GM12864 (cell line): ENCODE data around the gene TRIP6.

Source experiments
- DNase-seq: peaks from one replicate; pipeline ENCODE4 v3.0.0-alpha.2; 2011; ENCODE audit warnings: low read depth
- H3K4me3 ChIP-seq: 2 replicates; pipeline ENCODE4 v1.5.1; 2011; ENCODE audit warnings: mild to moderate bottlenecking, low read depth, low read length, control low read depth
- CTCF ChIP-seq: IDR thresholded peaks from 2 replicates; pipeline ENCODE4 v1.5.1; 2011; ENCODE audit warnings: low read depth, mild to moderate bottlenecking, moderate library complexity, low read length, control low read depth, inconsistent platforms; ENCODE audit errors: missing control alignments

Gene TRIP6

GRCh38 chr7:100829150-100829716 lies 38.0 kb upstream of the TRIP6 start:
- DNase-seq: no peak
- TF ChIP-seq CTCF: no peak
- H3K4me3 ChIP-seq: no peak overlapping the region

GRCh38 chr7:100830396-100830795 lies 36.8 kb upstream of the TRIP6 start:
- no peak for DNase-seq
- H3K4me3 ChIP-seq: no peak overlapping the region
- no peak for TF ChIP-seq CTCF

- no peak for TF ChIP-seq CTCF
- no peak for DNase-seq
Observed at GRCh38 chr7:100832281-100832633, 34.9 kb upstream of the TRIP6 start.

GRCh38 chr7:100835903-100836811 lies 31.0 kb upstream of the TRIP6 start:
- H3K4me3 ChIP-seq: no peak overlapping the region
- TF ChIP-seq CTCF: no peak
- DNase-seq: no peak

More at GRCh38 chr7:100832281-100832633, 34.9 kb upstream of the TRIP6 start:
- H3K4me3 ChIP-seq: no peak overlapping the region

GRCh38 chr7:100836812-100837098 lies 30.4 kb upstream of the TRIP6 start:
- DNase-seq: no peak
- TF ChIP-seq CTCF: no peak
- H3K4me3 ChIP-seq: peak overlapping the region; percentile 44; the same call in 1 of the 2 replicates

- peak overlapping the region; percentile 44 for H3K4me3 ChIP-seq
- peak; percentile 45 for DNase-seq
- TF ChIP-seq CTCF: no peak
Observed at GRCh38 chr7:100837099-100837836, 29.9 kb upstream of the TRIP6 start.
